ENCODE results near the gene RPS13.

Gene RPS13

GRCh38 chr11:17024924-17025323 is 52.5 kb downstream of the RPS13 start:
- H3K27me3 ChIP-seq (ENCODE audit: control insufficient read depth, insufficient read depth, low read length): no peaks in the 10 kb centered on the region
- H3K9me3 ChIP-seq (ENCODE audit: control insufficient read depth, insufficient read depth, low read length): no peaks in the 10 kb centered on the region
- no peak overlapping the region for H3K4me3 ChIP-seq (ENCODE audit: low read depth, low read length)
- H3K9ac ChIP-seq (ENCODE audit: low read depth, low read length): no peak overlapping the region
- H3K4me1 ChIP-seq (ENCODE audit: control insufficient read depth, insufficient read depth, low read length): peaks cover 5% of the 10 kb centered on the region
- H3K36me3 ChIP-seq (ENCODE audit: control insufficient read depth, insufficient read depth, low read length): no peaks in the 10 kb centered on the region

Measured in iPS-15b (cell line).